NCI-H1105 treated with DMSO at 0.1 percent for 48 hours (cell line): ENCODE results near the gene FBXO2.
A peak's percentile ranks its signal among the peaks of the same experiment; 100 is the strongest.

Experiments used
- DNase-seq: peaks from one replicate; lab custom pipeline; 2025; lab: John Stamatoyannopoulos, UW

Gene FBXO2

DNA sequence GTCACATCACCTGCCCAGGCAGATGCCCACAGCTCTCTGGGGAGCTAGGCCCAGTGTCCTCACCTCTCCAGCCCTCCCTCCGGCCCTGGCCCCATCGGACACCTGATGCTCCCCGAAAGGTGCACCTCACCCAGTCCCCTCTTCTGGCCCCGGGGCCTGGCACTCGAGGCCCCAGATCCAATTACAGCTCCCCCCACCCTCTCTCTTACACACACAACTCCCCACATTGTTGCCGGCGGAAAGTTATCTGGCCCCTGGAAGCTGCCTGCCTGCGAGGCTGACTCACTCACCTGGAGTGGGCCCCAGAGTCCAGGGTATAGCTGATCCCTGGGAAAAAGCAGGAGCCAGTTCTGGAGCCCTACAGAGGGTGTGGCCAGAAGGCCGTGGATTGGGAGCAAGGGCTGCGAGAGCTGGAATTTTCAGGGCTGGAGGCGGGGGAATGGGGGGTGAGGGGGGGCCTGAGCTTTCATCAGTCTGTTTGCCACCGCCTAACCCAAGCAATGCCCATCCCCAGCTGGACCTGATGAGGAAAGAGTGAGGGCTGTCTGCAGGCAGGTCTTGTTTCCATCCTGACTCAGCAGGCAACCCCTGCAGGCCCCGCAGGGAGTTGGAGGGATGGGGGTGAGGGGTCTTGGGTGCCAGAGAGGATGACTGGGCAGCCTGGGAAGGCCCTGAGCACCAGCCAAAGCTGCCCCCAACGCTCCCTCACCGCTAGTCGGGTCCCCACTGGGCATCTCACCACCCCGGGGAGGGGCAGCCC is 948 bp downstream of the FBXO2 start:
- no peak for DNase-seq

DNA sequence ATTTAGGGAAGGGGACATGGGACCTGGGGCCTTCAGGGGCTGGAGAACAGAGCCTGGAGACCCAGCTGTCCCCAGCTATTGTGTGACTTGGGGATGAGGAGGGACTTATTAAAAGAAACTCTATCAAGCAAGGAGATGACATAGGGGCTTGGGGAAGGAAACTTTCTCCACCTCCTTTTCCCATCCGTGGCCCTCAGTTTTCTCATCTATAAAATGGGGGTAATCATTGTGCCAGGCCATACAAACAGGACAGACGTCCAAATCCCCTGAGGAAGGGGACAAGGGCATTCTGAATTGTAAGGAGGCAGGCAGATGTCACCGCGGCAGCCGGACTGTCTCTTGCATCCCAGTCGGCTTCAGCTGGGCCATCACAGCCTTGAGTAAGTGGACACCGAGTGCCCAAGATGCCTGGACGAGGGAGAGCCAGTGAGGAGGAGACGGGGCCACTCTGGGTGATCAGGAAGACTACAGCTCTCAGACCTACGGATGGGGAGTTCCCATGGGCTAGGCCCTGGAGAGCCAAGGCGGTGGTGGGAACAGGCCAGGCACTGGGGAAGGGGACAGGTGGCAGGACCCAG is 1.9 kb downstream of the FBXO2 start:
- no peak for DNase-seq

DNA sequence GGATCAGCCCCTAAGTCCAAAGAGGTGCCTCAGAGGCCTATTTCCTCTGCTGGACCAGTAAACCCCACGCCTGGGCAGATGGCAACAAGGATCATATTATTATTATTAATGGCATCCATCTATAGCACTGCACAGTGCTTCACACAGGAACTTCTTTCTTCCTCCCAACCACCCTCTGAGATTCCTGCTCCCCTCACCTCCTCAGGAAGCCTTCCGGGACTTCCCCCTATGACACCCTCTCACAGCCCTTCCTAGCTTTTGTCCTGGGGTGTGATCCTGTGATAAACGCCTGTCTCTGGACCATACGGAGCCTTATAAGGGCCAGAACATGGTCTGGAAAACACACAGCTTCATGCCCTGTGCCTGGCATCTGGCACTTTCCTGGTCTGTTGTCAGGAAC is 3.2 kb downstream of the FBXO2 start:
- DNase-seq: no peak

DNA sequence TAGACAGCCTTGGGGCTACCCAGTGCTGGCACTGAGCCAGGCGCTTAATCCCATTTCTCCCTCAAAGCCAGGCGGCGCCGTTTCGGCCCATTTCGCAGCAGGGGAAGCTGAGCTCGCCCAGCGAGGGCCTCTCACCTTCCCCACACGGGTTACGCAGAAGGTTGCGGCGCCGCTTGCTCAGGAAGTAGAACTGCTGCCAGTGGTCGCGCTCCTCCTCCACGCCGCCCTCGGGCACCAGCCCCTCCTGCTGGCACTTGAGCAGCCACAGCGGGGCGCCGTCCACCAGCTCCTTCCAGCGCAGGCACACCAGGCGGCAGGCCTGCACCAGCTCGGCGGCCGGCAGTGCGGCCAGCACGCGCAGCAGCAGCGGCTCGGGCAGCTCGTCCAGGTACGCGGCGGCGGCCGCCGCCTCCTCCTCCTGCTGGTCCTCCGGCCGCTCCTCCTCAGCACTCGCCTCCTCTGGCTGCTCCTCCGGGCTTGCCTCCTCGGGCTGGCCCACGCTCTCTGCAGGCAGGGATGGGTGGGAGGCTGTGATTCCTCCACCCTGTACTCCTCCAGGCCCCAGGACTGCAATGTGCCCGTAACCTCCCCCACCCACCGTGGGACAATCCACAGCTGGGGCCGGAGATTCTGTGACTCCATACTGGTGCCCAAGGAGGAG is 3.8 kb downstream of the FBXO2 start:
- DNase-seq: no peak

GRCh38 chr1:11649624-11650330 is 4.5 kb downstream of the FBXO2 start:
- no peak for DNase-seq

- no peak for DNase-seq
Observed at GRCh38 chr1:11649237-11649623, 5.0 kb downstream of the FBXO2 start.

- no peak for DNase-seq
Observed at GRCh38 chr1:11648732-11649158, 5.5 kb downstream of the FBXO2 start.

DNA sequence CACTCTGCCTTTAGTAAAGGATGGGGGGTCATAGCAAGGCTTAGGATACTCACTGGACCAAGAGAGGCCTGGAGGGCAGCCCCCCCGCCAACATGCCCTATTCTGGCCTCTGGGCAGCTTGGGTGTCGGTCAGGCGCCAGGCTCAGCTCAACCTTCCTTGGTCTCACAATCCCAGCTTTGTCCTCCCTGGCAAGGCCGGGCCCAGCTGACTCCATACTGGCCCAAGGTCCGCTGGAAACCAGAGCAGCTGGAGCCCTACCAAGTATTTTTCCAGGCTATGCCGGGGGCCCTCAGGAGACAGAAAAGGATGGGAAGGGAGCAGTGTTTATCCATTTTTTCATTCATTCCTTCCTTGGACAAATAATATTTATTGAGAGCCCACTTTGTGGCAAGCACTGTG is 6.2 kb downstream of the FBXO2 start:
- no peak for DNase-seq

DNA sequence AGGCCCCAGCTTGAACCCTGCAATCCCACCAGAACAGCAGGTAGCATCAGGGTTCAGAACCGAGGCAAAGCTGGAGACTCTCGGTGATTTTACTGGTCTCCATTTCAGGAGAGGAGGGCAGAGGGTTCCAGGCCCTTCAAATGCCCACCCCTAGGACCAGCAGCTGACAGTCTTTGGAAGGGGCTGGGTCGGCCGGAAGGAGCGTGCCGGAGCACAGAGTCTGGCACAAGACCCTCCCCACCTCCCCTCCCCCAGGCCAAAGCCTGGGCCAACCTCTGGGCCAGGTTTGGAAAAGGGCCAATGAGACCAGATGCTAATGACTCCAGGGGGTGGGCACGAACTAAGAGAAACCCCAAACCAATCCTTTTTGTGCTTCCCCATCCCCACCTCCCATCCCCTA is 6.9 kb downstream of the FBXO2 start:
- no peak for DNase-seq

DNA sequence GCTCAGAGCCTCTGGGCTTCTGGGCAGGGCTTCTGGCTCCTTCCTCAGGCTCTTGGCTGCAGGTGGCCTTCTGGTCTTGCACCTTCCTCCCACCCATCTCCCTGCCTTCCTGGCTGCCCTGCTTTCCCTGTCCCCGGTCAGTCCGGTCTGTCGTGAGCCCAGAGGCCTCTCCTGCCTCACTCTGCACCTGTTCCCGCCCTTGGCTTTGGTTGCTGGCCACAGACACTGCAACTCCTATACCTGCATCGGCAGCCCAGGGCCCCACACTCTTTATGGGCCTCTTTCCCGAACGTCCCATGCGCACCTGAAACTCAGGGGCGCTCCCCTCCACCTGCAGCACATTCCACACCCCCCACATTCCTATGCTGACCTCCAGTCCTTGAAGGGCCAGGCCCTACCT is 7.9 kb downstream of the FBXO2 start:
- no peak for DNase-seq

- DNase-seq: peak; percentile 76
Observed at GRCh38 chr1:11645670-11646265, 8.5 kb downstream of the FBXO2 start.

DNA sequence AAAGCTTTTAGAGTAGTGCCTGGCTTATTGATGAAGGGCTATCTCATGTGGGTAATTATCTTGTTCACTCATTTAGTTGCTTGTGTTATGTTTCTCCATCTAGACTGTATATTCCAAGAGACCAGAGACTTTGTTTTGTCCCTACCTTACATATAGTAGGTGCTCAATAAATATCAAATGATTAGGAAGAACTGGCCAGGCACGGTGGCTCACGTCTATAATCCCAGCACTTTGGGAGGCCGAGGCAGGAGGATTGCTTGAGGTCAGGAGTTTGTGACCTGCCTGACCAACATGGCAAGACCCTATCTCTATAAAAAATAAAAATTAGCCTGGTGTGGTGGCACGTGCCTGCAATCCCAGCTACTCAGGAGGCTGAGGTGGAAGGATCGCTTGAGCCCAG is 9.0 kb downstream of the FBXO2 start:
- DNase-seq: no peak

GRCh38 chr1:11643782-11644181 is 10.4 kb downstream of the FBXO2 start:
- no peak for DNase-seq

DNA sequence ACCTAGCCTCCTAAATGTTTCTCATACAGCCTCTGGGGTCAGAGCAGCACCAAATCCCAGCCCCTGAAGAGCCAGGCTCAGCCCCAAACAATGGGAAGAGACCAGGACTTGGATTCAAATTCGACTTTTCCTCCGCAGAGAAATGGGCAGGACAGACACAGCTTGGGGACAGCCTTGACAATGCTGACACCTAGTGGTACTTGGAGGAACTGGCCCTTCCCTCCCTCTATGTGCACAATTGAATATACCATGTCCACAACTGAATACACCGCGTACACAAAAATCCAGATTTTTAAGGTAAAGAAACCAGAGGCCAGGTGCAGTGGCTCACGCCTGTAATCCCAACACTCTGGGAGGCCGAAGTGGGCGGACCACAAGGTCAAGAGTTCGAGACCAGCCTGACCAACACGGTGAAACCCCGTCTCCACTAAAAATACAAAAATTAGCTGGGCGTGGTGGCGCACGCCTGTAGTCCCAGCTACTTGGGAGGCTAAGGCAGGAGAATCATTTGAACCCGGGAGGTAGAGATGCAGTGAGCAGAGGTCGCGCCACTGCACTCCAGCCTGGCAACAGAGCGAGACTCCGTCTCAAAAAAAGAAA is 11.7 kb downstream of the FBXO2 start:
- peak; percentile 53 for DNase-seq

- no peak for DNase-seq
Observed at GRCh38 chr1:11641776-11642305, 12.4 kb downstream of the FBXO2 start.

GRCh38 chr1:11640944-11641343 is 13.3 kb downstream of the FBXO2 start:
- DNase-seq: no peak

DNA sequence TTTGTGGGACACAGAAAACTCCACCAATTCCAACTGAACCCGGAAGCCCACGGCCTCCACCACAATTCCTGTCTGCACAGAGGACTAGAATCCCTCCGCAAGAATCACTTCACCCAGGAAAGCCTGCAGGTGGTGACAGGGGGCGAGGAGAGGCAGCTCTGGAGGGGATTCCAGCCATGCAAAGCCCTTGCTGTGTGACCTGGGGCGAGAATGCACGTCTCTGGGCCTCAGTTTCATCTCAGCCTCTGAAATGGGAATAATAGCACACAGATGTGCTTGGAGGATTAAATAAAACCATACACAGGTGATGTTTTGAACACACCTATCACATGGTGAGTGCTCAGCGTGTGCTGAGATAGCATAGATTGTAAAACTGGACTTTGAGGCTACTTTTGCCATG is 14.1 kb downstream of the FBXO2 start:
- DNase-seq: no peak

GRCh38 chr1:11639372-11639771 is 14.9 kb downstream of the FBXO2 start:
- no peak for DNase-seq

DNA sequence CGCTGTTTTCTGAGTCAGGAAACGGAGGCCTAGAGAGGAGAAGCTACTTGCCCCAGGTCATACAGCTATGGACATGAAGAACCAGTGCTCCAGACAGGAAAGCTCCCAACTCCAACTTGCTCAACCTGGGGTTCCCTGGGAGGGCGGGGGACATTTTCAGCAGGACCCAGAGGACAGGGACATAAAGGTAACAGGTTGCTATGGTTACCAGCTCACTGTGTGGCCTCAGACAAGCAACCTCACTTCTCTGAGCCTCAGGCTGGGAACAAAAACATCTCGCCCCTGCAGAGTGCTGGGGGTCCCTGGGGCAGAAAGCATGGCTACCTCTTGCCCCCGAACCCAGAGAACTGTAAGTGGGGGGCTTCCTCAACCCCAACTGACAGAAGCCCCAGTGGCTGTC is 16.1 kb downstream of the FBXO2 start:
- DNase-seq: no peak

DNA sequence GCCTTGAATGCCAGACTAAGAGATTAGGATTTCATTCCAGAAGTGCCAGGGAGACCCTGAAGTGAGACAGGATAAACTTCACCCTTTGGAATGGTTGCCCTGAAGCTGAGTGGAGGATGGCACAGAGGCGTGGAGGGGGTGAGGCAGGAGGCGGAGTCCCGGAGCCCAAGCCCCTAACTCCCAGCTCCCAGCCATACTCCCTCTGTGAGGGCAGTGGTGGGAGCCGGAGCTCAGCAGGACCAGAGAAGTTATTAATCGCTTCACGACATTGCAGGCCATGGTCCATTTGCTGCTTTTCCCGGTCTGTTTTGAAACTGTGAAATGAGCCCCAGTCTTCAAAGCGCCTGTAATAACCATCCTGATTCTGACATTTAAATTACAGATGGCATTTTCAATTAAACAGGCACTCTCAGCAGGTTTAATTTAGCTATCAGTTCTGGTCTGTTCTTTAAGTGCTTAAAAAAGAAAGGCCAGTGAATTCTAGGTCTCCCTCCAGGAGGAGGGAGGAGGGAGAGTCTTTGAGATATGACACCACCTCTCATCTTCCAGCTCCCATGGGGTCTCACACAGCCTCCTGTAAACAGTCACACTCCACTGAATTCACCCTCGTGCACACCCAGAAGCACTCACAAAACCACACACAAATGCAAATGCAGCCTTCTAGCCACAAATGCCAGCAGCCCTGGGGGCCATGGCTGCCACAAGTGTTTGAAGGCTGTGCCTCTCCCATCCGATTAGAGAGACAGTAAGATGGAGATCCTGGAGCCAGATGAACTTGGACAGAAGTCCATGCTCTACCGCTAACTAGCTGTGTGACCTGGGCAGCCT is 19.6 kb downstream of the FBXO2 start:
- no peak for DNase-seq
